HepG2 (cell line): ENCODE measurements around the gene BET1L. TPM values are rescaled to one million over a fixed set of nuclear protein-coding genes. Genes with fewer than 3 reads are reported as not detected.

ENCODE experiments used
- CREM ChIP-seq, 2 experiments: sonication (generic) in 1 of 2; formaldehyde crosslinking in 1 of 2; IDR thresholded peaks; 2 replicates each; pipeline versions ENCODE4 v1.4.0 to v1.6.1; 2016 to 2020; ENCODE audit warnings: antibody characterized with exemption in 1 of 2, mild to moderate bottlenecking in 1 of 2, missing genetic modification reagents in 1 of 2
- GABPA ChIP-seq, 2 experiments: IDR thresholded peaks; 2 replicates each; pipeline ENCODE4 v1.6.1; 2011 to 2016; ENCODE audit warnings: low read depth in 2 of 2, low read length in 1 of 2, missing biosample characterization in 1 of 2, missing genetic modification characterization in 1 of 2
- HNRNPK ChIP-seq: fragments of 200-400 bp; formaldehyde crosslinking; IDR thresholded peaks from 2 replicates; pipeline ENCODE4 v1.6.1; 2018; ENCODE audit warnings: low read length, low read depth, moderate library complexity, mild to moderate bottlenecking; ENCODE audit not compliant: poor library complexity, severe bottlenecking
- HNRNPL ChIP-seq: fragments of 200-400 bp; formaldehyde crosslinking; IDR thresholded peaks from 2 replicates; pipeline ENCODE4 v1.6.1; 2017; ENCODE audit warnings: mild to moderate bottlenecking, low read depth, low read length
- HOXA5 ChIP-seq: sonication (generic); formaldehyde crosslinking; IDR thresholded peaks from 2 replicates; pipeline ENCODE4 v1.4.0; 2020; ENCODE audit warnings: missing genetic modification reagents
- MED13 ChIP-seq: sonication (generic); formaldehyde crosslinking; IDR thresholded peaks from 2 replicates; pipeline ENCODE4 v1.5.0; 2020; ENCODE audit warnings: missing genetic modification reagents
- MZF1 ChIP-seq: sonication (generic); formaldehyde crosslinking; IDR thresholded peaks from 2 replicates; pipeline ENCODE4 v1.8.1; 2023; ENCODE audit warnings: mild to moderate bottlenecking, missing genetic modification reagents, borderline replicate concordance
- NONO ChIP-seq, 2 experiments: fragments of 450-650 bp in 1 of 2; sonication (generic) in 1 of 2; formaldehyde crosslinking in 1 of 2; IDR thresholded peaks in 1 of 2; conservative IDR thresholded peaks in 1 of 2; 2 replicates each; pipeline versions ENCODE4 v1.6.1 to v1.8.0; 2017 to 2022; ENCODE audit warnings: mild to moderate bottlenecking in 1 of 2, missing genetic modification reagents in 1 of 2, moderate library complexity in 1 of 2
- POLR2AphosphoS2 ChIP-seq: IDR thresholded peaks from 2 replicates; pipeline ENCODE4 v1.6.1; 2011; ENCODE audit warnings: low read depth, low read length, improper control_type of control experiment
- POLR2G ChIP-seq: fragments of 200-400 bp; formaldehyde crosslinking; IDR thresholded peaks from 2 replicates; pipeline ENCODE4 v1.6.1; 2018; ENCODE audit warnings: mild to moderate bottlenecking, low read depth, low read length, moderate library complexity
- RFX3 ChIP-seq: IDR thresholded peaks from 2 replicates; pipeline ENCODE4 v1.6.1; 2016; ENCODE audit warnings: missing biosample characterization, missing genetic modification reagents
- TCF7L2 ChIP-seq: IDR thresholded peaks from 2 replicates; pipeline ENCODE4 v1.6.1; 2011; ENCODE audit warnings: mild to moderate bottlenecking, low read depth, low read length, moderate library complexity
- TEAD3 ChIP-seq: optimal IDR thresholded peaks from 2 replicates; pipeline ENCODE3; 2016; ENCODE audit warnings: borderline replicate concordance
- TGIF2 ChIP-seq: IDR thresholded peaks from 2 replicates; pipeline ENCODE4 v1.6.1; 2016; ENCODE audit warnings: control low read depth, missing compliant biosample characterization
- YEATS2 ChIP-seq: sonication (generic); formaldehyde crosslinking; IDR thresholded peaks from 2 replicates; pipeline ENCODE4 v1.4.0; 2020; ENCODE audit warnings: missing genetic modification reagents, borderline replicate concordance
- ZBTB20 ChIP-seq: sonication (generic); formaldehyde crosslinking; IDR thresholded peaks from 2 replicates; pipeline ENCODE4 v1.8.1; 2023; ENCODE audit warnings: missing genetic modification reagents, low read depth, mild to moderate bottlenecking, borderline replicate concordance
- ZFP36 ChIP-seq: fragments of 150-350 bp; IDR thresholded peaks from 2 replicates; pipeline ENCODE4 v1.6.1; 2018; ENCODE audit warnings: borderline replicate concordance, low read length, low read depth; ENCODE audit not compliant: partially characterized antibody
- ZHX2 ChIP-seq, 2 experiments: sonication (generic) in 1 of 2; formaldehyde crosslinking in 1 of 2; IDR thresholded peaks; 2 replicates each; pipeline versions ENCODE4 v1.6.1 to v1.9.0; 2014 to 2022; ENCODE audit warnings: antibody characterized with exemption in 1 of 2, borderline replicate concordance in 1 of 2, inconsistent platforms in 1 of 2, low read depth in 1 of 2, missing genetic modification reagents in 1 of 2
- ZNF431 ChIP-seq: sonication (generic); formaldehyde crosslinking; IDR thresholded peaks from 2 replicates; pipeline ENCODE4 v1.9.0; 2022; ENCODE audit warnings: missing genetic modification reagents, low read depth, mild to moderate bottlenecking, borderline replicate concordance
- ZNF564 ChIP-seq: sonication (generic); formaldehyde crosslinking; IDR thresholded peaks from 2 replicates; pipeline ENCODE4 v1.8.1; 2023; ENCODE audit warnings: mild to moderate bottlenecking, missing genetic modification reagents
- ZNF781 ChIP-seq: sonication (generic); formaldehyde crosslinking; IDR thresholded peaks from 2 replicates; pipeline ENCODE4 v1.5.1; 2020; ENCODE audit warnings: borderline replicate concordance, mild to moderate bottlenecking, missing genetic modification reagents; ENCODE audit errors: not compliant biosample characterization
- ZNF879 ChIP-seq: sonication (generic); formaldehyde crosslinking; IDR thresholded peaks from 2 replicates; pipeline ENCODE4 v1.8.1; 2023; ENCODE audit warnings: missing genetic modification reagents
- ZNF891 ChIP-seq: sonication (generic); formaldehyde crosslinking; IDR thresholded peaks from 2 replicates; pipeline ENCODE4 v1.5.0; 2020; ENCODE audit warnings: mild to moderate bottlenecking, missing genetic modification reagents
- polyA plus RNA-seq, 8 experiments: library from polyadenylated mRNA; depleted of rRNA in 3 of 8; stranded (reverse) in 7 of 8; unstranded in 1 of 8; fragments of >200 nt; fragmentation: Illumina TruSeq in 4 of 8; extraction: Trizol in 4 of 8; gene quantifications; 2 replicates each; pipeline versions ENCODE4 v1.2.1 to v1.2.3, GENCODE V29; 2011 to 2016; ENCODE audit warnings: low read depth in 4 of 8, missing spikeins in 1 of 8, mixed read lengths in 1 of 8; ENCODE audit not compliant: insufficient read depth in 1 of 8
- total RNA-seq, 5 experiments: library from RNA; depleted of rRNA; stranded (reverse); fragments of >200 nt; fragmentation: Illumina TruSeq; extraction: Trizol; gene quantifications; 2 replicates each; pipeline ENCODE4 v1.2.3, GENCODE V29; 2016; ENCODE audit warnings: low read depth in 1 of 5

BET1L gene
- total and polyA plus RNA-seq, 2 of the 13 experiments (the other 11 are each of a cell fraction or from before 2014, with no cell fraction given) = 26.2 to 59.6 TPM

GRCh38 chr11:235997-236773 is 29.0 kb upstream of the BET1L start, which contains the start of gene SIRT3 (continued):
- peak; percentile 32 for TF ChIP-seq HNRNPK
- TF ChIP-seq RFX3 = no peak
- TF ChIP-seq CREM (IDR thresholded peaks at IDR 0.05) = 0 out of 2 replicates have a peak, but pooled peaks have one; percentile 33
- no peak for TF ChIP-seq CREM (CRISPR knock-in tag; IDR thresholded peaks at IDR 0.05)
- 0 out of 2 replicates have a peak, but pooled peaks have one; percentile 44 for TF ChIP-seq HNRNPL
- peak; percentile 51 for TF ChIP-seq GABPA (IDR thresholded peaks at IDR 0.05; ENCODE audit: low read depth, low read length)
- no peak for TF ChIP-seq GABPA (CRISPR knock-in tag; IDR thresholded peaks at IDR 0.05; ENCODE audit: low read depth)
- TF ChIP-seq HOXA5 (CRISPR knock-in tag) = no peak; the same call in 1 of the 2 replicates
- no peak for TF ChIP-seq TGIF2
- peak; percentile 28 for TF ChIP-seq TEAD3 (CRISPR knock-in tag)
- TF ChIP-seq ZNF879 (CRISPR knock-in tag) = no peak
- no peak for TF ChIP-seq POLR2AphosphoS2
- peak; percentile 63 for TF ChIP-seq POLR2G
- peak; percentile 71; the same call in 1 of the 2 replicates for TF ChIP-seq ZNF564 (CRISPR knock-in tag)
- no peak for TF ChIP-seq MZF1 (CRISPR knock-in tag)
- 0 out of 2 replicates have a peak, but pooled peaks have one; percentile 63 for TF ChIP-seq ZNF431 (CRISPR knock-in tag)
- peak; percentile 4; the same call in 1 of the 2 replicates for TF ChIP-seq ZHX2 (IDR thresholded peaks at IDR 0.05; ENCODE audit: low read depth)
- TF ChIP-seq ZHX2 (CRISPR knock-in tag; IDR thresholded peaks at IDR 0.05; ENCODE audit: borderline replicate concordance) = no peak
- TF ChIP-seq MED13 = 0 out of 2 replicates have a peak, but pooled peaks have one; percentile 26
- TF ChIP-seq ZFP36 = no peak
- peak; percentile 31; the same call in 1 of the 2 replicates for TF ChIP-seq ZNF891 (CRISPR knock-in tag)
- TF ChIP-seq NONO (IDR thresholded peaks at IDR 0.05) = no peak
- TF ChIP-seq NONO (CRISPR knock-in tag; conservative IDR thresholded peaks at IDR 0.05) = no peak
- TF ChIP-seq ZNF781 (CRISPR knock-in tag) = peak; percentile 52
- TF ChIP-seq YEATS2 = no peak
- peak; percentile 52 for TF ChIP-seq ZBTB20 (CRISPR knock-in tag)
- no peak for TF ChIP-seq TCF7L2
